ENCODE measurements around the gene MRPL27. TPM values are rescaled to one million over a fixed set of nuclear protein-coding genes. Genes with fewer than 3 reads are reported as not detected.
"Not testable (repeated sequence)": the region's sequence is repeated elsewhere in the genome, so short reads cannot be mapped to it uniquely, and the experiment has no call there.

Gene MRPL27
- total RNA-seq, result 10 to 100 TPM in 5 of 6 donors, 1 to 10 TPM in 1; 7.3 to 59.1 (median 50.6) TPM

DNA sequence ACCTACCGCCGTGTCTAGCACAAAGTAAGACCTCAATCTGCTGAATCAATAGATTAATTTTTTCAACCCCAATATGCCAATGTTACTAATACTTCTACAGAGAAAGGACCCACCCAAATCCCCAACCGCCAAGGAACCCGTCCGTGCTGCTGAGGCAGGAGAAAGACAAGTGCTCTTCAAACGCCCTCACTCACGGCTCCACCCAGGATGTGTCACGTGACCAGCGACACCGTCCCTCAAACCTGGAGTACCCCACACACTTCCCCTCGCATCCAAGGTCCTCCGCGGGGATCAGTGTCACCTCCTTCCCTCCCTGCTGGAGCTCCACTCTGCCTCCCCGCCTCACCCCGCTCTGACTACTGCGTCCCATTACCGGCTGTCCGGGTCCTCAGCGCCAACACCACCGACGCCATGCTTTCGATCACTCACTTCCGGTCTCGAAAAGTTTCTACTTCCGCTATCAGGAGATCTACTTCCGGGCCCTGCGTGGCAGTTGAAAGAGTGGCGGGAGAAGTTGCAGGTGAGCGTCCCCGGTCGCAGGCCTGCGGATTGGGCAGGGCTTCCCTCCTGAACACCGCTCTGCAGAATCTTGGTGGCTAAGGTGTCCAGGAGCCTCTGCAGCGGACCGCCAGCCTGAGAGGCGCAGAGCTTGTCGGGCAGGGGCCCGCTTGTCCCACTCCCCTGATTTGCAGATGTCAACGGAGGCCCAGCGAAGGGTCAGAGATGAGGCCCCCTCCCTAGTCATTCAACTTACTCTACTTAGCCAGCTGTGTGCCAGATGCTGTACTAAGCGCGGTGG, at the start of gene MRPL27, which contains the start of gene EME1:
Gene MRPL27, minus strand, starts transcription at position 427 of the 799 bp plus-strand sequence. Its CDS starts 14 bp downstream, at position 413.
Gene EME1, plus strand, starts transcription at position 472 of the 799 bp plus-strand sequence. CDS start 1,980 bp downstream, outside the sequence.
- Histone ChIP-seq H3K4me3 (peak within 1 kb of the TSS; percentile 62 to 87 (median 70)), H3K4me1 (peaks cover 12 to 24% (median 16%) of the 10 kb centered on the region in 4 donors), H3K9me3 (no peaks in the 10 kb centered on the region), H3K36me3 (peaks cover 12 to 30% (median 20%) of the 10 kb centered on the region in 4 donors), H3K27me3 (no peaks in the 10 kb centered on the region), H3K27ac (peak within 1 kb of the TSS; percentile 93 to 95 (median 94))
- TF ChIP-seq POLR2A (IDR thresholded peaks at IDR 0.05), result peak in 3 of 4 donors; percentile 31 to 69 (median 43)
- TF ChIP-seq, protein P1, sequence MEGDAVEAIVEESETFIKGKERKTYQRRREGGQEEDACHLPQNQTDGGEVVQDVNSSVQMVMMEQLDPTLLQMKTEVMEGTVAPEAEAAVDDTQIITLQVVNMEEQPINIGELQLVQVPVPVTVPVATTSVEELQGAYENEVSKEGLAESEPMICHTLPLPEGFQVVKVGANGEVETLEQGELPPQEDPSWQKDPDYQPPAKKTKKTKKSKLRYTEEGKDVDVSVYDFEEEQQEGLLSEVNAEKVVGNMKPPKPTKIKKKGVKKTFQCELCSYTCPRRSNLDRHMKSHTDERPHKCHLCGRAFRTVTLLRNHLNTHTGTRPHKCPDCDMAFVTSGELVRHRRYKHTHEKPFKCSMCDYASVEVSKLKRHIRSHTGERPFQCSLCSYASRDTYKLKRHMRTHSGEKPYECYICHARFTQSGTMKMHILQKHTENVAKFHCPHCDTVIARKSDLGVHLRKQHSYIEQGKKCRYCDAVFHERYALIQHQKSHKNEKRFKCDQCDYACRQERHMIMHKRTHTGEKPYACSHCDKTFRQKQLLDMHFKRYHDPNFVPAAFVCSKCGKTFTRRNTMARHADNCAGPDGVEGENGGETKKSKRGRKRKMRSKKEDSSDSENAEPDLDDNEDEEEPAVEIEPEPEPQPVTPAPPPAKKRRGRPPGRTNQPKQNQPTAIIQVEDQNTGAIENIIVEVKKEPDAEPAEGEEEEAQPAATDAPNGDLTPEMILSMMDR (IDR thresholded peaks at IDR 0.05), result peak in 1 of 6 experiments; percentile 32
- TF ChIP-seq POLR2AphosphoS5 (IDR thresholded peaks at IDR 0.05), result peak; percentile 81 to 89
- no peak for TF ChIP-seq EP300 (IDR thresholded peaks at IDR 0.05)
- DNase-seq (peak; percentile 88 to 90), ATAC-seq (ENCODE audit: low FRiP score in 2 of 2) (peak; percentile 86 to 97)
- 2 to 3% methylated on average over 41 to 42 of the region's 42 CpGs for WGBS, 2 donors

DNA sequence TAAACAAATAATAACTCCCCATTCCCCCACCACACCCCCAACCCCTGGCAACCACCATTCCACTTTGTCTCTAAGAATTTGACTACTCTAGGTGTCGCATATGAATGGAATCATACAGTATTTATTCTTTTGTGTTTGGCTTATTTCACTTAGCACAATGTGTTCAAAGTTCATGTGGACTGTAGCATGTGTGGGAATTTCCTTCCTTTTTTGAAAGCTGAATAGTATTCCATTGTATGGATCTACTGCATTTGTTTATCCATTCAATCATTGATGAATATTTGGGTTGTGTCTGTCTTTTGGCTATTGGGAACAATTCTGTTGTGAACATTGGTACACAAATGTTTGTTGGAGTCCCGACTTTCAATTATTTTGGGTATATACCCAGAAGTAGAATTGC, 49.8 kb upstream of the MRPL27 start:
- Histone ChIP-seq H3K27ac (no peak overlapping the region), H3K4me3 (no peak overlapping the region), H3K27me3 (no peaks in the 10 kb centered on the region), H3K36me3 (no peaks in the 10 kb centered on the region), H3K9me3 (no peaks in the 10 kb centered on the region), H3K4me1 (peaks cover 31 to 64% (median 38%) of the 10 kb centered on the region in 4 donors)
- 87 to 95% methylated on average over 2 of the region's 2 CpGs for WGBS, 2 donors
- no peak for DNase-seq
- no peak for TF ChIP-seq EP300 (IDR thresholded peaks at IDR 0.05)
- no peak for TF ChIP-seq POLR2A (IDR thresholded peaks at IDR 0.05)
- ATAC-seq (ENCODE audit: low FRiP score in 2 of 2), result no peak

DNA sequence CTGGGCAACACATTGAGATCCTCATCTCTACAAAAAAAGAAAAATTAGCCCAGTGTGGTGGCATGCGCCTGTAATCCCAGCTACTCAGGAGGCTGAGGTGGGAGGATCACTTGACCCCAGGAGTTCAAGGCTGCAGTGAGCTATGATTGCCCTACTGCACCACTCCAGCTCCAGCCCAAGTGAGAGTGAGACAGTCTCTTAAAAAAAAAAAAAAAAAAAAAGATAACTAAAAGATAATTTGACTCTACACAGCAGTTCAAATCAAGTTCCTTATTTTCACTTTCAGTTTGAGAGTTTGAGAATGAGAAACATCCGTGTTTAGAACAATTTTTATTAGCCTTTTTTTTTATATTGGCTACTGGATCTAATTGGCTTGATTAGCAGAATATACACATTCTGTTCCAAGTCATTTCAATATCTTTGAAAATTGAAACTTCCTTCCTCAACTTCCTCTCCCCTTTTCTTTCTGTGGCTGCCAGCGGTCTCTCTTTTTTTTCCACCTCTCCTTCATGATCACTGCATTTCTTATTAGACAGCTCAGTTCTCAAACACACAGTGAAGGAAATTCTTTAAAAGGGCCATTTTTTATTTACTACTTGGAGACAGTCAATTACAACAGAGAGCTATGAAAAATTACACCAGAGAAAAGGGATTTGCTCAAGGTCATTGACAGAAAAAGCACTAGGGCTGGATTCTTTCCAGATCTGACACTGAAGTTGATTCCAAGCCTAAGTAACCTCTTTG, 48.5 kb upstream of the MRPL27 start:
- peaks cover 22 to 51% (median 28%) of the 10 kb centered on the region in 4 donors for H3K4me1 ChIP-seq
- 40 to 42% methylated on average over 3 of the region's 3 CpGs for WGBS, 2 donors
- DNase-seq (no peak), ATAC-seq (ENCODE audit: low FRiP score in 2 of 2) (no peak)
- peak overlapping the region; percentile 59 to 72 (median 64) for H3K27ac ChIP-seq
- peak overlapping the region in 2 of 4 donors; percentile 33 to 36 for H3K4me3 ChIP-seq
- TF ChIP-seq POLR2A (IDR thresholded peaks at IDR 0.05), result no peak
- TF ChIP-seq, protein P1 (IDR thresholded peaks at IDR 0.05), result no peak
- no peaks in the 10 kb centered on the region for H3K27me3 ChIP-seq
- no peaks in the 10 kb centered on the region for H3K36me3 ChIP-seq
- no peaks in the 10 kb centered on the region for H3K9me3 ChIP-seq

DNA sequence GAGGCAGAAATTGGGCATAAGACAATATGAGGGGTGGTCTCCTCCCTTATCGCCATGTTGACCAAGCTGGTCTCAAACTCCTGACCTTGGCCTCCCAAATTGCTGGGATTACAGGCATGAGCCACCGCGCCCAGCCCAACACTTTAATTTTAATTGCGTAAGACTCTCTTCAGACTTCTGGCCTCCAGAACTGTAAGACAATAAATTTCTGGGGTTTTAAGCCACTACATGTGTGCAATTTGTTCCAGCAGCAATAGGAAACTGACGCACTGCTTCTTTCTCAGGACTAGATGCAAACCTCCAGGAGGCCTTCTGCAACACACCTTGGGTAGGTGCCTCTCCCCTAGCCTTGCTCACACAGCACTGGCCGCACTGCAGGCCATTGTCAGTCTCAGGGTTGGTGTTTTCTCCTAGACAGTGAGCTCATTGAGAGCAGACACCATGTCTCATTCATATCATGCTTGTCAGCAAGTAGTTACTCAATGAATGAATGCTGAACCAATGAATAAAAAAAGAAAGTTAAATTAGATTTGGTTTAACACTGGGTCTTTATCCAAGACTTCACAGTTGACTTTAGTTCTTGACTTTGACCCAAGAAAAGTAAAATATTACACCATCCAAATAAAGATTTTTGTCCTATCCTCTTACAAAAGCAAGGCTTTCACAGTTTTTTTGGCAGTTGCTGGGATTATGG, 47.6 kb upstream of the MRPL27 start:
- no peaks in the 10 kb centered on the region for H3K36me3 ChIP-seq
- WGBS, 2 donors, result 86 to 87% methylated on average over 6 of the region's 6 CpGs
- H3K4me1 ChIP-seq, result peaks cover 20 to 44% (median 25%) of the 10 kb centered on the region in 4 donors
- H3K4me3 ChIP-seq, result no peak overlapping the region
- DNase-seq, result no peak
- TF ChIP-seq EP300 (IDR thresholded peaks at IDR 0.05) (no peak), POLR2A (IDR thresholded peaks at IDR 0.05) (no peak)
- TF ChIP-seq, protein P1 (IDR thresholded peaks at IDR 0.05), result no peak
- peak in 1 of 2 donors; percentile 56 for ATAC-seq (ENCODE audit: low FRiP score in 2 of 2)
- H3K9me3 ChIP-seq, result no peaks in the 10 kb centered on the region
- H3K27me3 ChIP-seq, result no peaks in the 10 kb centered on the region
- H3K27ac ChIP-seq, result peak overlapping the region in 3 of 4 donors; percentile 61 to 72 (median 68)

DNA sequence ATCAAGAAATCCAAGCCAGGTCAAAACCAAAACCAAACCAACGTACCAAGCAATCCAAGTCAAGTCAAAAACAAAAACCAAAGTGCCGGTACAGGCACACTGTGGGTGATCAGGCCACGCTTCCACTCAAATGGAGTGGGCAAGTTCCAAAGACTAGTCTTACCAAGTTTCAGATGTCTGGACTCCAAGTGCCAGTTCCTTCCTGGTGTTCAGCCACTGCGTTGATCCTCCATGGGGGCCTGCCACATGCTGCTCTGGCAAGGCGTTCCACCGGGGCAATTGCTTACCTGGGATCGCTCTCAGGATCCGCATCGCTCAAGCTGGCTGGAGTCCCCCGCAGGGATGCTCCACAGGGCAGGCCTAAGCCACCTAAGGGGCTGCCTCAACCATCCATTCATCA, 46.6 kb upstream of the MRPL27 start:
- H3K4me1 ChIP-seq, result peaks cover 13 to 35% (median 15%) of the 10 kb centered on the region in 4 donors
- not testable (repeated sequence) for H3K27me3 ChIP-seq; H3K9me3 ChIP-seq; ATAC-seq (ENCODE audit: low FRiP score in 2 of 2); DNase-seq; H3K27ac ChIP-seq; H3K4me3 ChIP-seq; H3K36me3 ChIP-seq
- WGBS, 2 donors, result 97 to 100% methylated on average over 4 to 10 of the region's 10 CpGs

Measured in upper lobe of left lung (tissue), 6 donors.